HCT116 (cell line): ENCODE measurements around the gene GRB2.
"Not testable (repeated sequence)": the region's sequence is repeated elsewhere in the genome, so short reads cannot be mapped to it uniquely, and the experiment has no call there.

Source experiments
- CEBPB ChIP-seq: IDR thresholded peaks from 2 replicates; pipeline ENCODE4 v1.6.1; 2012; ENCODE audit warnings: low read depth
- EZH2 ChIP-seq: fragments of 200-600 bp; sonication (generic); IDR thresholded peaks from 2 replicates; pipeline ENCODE4 v1.6.1; 2017; ENCODE audit warnings: antibody characterized with exemption, mixed run types
- EZH2phosphoT487 ChIP-seq: fragments of 200-600 bp; IDR thresholded peaks from 2 replicates; pipeline ENCODE4 v1.6.1; 2018; ENCODE audit warnings: antibody characterized with exemption, borderline replicate concordance
- FOSL1 ChIP-seq: IDR thresholded peaks from 2 replicates; pipeline ENCODE4 v1.6.1; 2012; ENCODE audit warnings: low read depth
- JUND ChIP-seq: IDR thresholded peaks from 2 replicates; pipeline ENCODE4 v1.6.1; 2012
- POLR2A ChIP-seq: IDR thresholded peaks from 2 replicates; pipeline ENCODE4 v1.7.0; 2011; ENCODE audit warnings: borderline replicate concordance; ENCODE audit not compliant: insufficient read depth, insufficient read length; ENCODE audit errors: extremely low read depth
- POLR2AphosphoS5 ChIP-seq: IDR thresholded peaks from 2 replicates; pipeline ENCODE4 v1.6.1; 2011; ENCODE audit warnings: mild to moderate bottlenecking, low read depth, low read length, moderate library complexity
- RAD21 ChIP-seq: IDR thresholded peaks from 2 replicates; pipeline ENCODE4 v1.6.1; 2012; ENCODE audit warnings: low read depth, mild to moderate bottlenecking
- SP1 ChIP-seq: IDR thresholded peaks from 2 replicates; pipeline ENCODE4 v1.6.1; 2012; ENCODE audit warnings: low read depth
- YY1 ChIP-seq: IDR thresholded peaks from 2 replicates; pipeline ENCODE4 v1.6.1; 2011; ENCODE audit warnings: low read length, low read depth, moderate library complexity, mild to moderate bottlenecking; ENCODE audit not compliant: insufficient replicate concordance; ENCODE audit errors: extremely low read depth
- TF ChIP-seq, protein P1 (sequence below), 3 experiments: fragments of 200-600 bp in 1 of 3; sonication (generic) in 1 of 3; IDR thresholded peaks in 2 of 3; conservative IDR thresholded peaks in 1 of 3; 2 replicates each; pipeline ENCODE4 v1.5.1; 2012 to 2017; ENCODE audit warnings: low read depth in 2 of 3, low read length in 2 of 3, antibody characterized with exemption in 1 of 3, borderline replicate concordance in 1 of 3, control low read depth in 1 of 3, mild to moderate bottlenecking in 1 of 3, mixed read lengths in 1 of 3, mixed run types in 1 of 3, moderate library complexity in 1 of 3; ENCODE audit not compliant: insufficient read depth in 1 of 3
- TF ChIP-seq, protein P2 (sequence below): IDR thresholded peaks from 2 replicates; pipeline ENCODE4 v1.6.1; 2012
- TF ChIP-seq, protein P3 (sequence below): IDR thresholded peaks from 2 replicates; pipeline ENCODE4 v1.6.1; 2012; ENCODE audit warnings: low read depth
- TF ChIP-seq, protein P4 (sequence below): IDR thresholded peaks from 2 replicates; pipeline ENCODE4 v1.6.1; 2012

DNA sequence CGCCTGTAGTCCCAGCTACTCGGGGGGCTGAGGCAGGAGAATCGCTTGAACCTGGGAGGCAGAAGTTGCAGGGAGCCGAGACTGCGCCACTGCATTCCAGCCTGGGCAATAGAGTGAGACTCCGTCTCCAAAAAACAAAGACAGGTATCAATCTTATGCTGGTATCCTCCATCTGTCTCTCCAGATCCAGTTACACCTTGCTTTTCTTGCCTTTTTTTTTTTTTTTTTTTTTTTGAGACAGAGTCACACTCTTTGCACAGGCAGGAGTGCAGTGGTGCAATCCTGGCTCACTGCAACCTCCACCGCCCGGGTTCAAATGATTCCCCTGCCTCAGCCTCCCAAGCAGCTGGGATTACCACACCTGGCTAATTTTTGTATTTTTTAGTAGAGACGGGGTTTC lies 59.1 kb downstream of the GRB2 start:
- not testable (repeated sequence) for TF ChIP-seq JUND, EZH2, RAD21, POLR2A, SP1, POLR2AphosphoS5, EZH2phosphoT487, CEBPB, YY1, FOSL1
- TF ChIP-seq, protein P1, sequence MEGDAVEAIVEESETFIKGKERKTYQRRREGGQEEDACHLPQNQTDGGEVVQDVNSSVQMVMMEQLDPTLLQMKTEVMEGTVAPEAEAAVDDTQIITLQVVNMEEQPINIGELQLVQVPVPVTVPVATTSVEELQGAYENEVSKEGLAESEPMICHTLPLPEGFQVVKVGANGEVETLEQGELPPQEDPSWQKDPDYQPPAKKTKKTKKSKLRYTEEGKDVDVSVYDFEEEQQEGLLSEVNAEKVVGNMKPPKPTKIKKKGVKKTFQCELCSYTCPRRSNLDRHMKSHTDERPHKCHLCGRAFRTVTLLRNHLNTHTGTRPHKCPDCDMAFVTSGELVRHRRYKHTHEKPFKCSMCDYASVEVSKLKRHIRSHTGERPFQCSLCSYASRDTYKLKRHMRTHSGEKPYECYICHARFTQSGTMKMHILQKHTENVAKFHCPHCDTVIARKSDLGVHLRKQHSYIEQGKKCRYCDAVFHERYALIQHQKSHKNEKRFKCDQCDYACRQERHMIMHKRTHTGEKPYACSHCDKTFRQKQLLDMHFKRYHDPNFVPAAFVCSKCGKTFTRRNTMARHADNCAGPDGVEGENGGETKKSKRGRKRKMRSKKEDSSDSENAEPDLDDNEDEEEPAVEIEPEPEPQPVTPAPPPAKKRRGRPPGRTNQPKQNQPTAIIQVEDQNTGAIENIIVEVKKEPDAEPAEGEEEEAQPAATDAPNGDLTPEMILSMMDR (IDR thresholded peaks at IDR 0.05 in 2 of 3, conservative IDR thresholded peaks at IDR 0.05 in 1 of 3; ENCODE audit: borderline replicate concordance in 1 of 3, insufficient read depth in 1 of 3, low read depth in 2 of 3, low read length in 2 of 3) = not testable (repeated sequence)
- TF ChIP-seq, protein P2, sequence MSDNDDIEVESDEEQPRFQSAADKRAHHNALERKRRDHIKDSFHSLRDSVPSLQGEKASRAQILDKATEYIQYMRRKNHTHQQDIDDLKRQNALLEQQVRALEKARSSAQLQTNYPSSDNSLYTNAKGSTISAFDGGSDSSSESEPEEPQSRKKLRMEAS = not testable (repeated sequence)
- TF ChIP-seq, protein P3, sequence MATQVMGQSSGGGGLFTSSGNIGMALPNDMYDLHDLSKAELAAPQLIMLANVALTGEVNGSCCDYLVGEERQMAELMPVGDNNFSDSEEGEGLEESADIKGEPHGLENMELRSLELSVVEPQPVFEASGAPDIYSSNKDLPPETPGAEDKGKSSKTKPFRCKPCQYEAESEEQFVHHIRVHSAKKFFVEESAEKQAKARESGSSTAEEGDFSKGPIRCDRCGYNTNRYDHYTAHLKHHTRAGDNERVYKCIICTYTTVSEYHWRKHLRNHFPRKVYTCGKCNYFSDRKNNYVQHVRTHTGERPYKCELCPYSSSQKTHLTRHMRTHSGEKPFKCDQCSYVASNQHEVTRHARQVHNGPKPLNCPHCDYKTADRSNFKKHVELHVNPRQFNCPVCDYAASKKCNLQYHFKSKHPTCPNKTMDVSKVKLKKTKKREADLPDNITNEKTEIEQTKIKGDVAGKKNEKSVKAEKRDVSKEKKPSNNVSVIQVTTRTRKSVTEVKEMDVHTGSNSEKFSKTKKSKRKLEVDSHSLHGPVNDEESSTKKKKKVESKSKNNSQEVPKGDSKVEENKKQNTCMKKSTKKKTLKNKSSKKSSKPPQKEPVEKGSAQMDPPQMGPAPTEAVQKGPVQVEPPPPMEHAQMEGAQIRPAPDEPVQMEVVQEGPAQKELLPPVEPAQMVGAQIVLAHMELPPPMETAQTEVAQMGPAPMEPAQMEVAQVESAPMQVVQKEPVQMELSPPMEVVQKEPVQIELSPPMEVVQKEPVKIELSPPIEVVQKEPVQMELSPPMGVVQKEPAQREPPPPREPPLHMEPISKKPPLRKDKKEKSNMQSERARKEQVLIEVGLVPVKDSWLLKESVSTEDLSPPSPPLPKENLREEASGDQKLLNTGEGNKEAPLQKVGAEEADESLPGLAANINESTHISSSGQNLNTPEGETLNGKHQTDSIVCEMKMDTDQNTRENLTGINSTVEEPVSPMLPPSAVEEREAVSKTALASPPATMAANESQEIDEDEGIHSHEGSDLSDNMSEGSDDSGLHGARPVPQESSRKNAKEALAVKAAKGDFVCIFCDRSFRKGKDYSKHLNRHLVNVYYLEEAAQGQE = not testable (repeated sequence)
- TF ChIP-seq, protein P4, sequence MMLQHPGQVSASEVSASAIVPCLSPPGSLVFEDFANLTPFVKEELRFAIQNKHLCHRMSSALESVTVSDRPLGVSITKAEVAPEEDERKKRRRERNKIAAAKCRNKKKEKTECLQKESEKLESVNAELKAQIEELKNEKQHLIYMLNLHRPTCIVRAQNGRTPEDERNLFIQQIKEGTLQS = not testable (repeated sequence)
